Activated CD4-positive, alpha-beta T cell treated with anti-CD3 and anti-CD28 coated beads, Interleukin-2, Interleukin-6, amounts not matched to agents 100 ng/mL and 50 ng/mL, durations not matched to agents 16 hours and 8 hours (primary cell): Measurements from ENCODE around the gene RBM44.
"Not testable (repeated sequence)": the region's sequence is repeated elsewhere in the genome, so short reads cannot be mapped to it uniquely, and the experiment has no call there.

Experiments used
- DNase-seq: peaks from one replicate; pipeline ENCODE4 v3.0.0-alpha.2; 2020

The RBM44 gene

GRCh38 chr2:237798236-237799059, at the start of gene RBM44:
Gene RBM44 (plus strand): TSS chr2:237798779. CDS start chr2:237813610, 14,831 bp downstream.
- no peak for DNase-seq

- no peak for DNase-seq
Measured at GRCh38 chr2:237749002-237749401, 49.6 kb upstream of the RBM44 start.

GRCh38 chr2:237749961-237750360, 48.6 kb upstream of the RBM44 start:
- no peak for DNase-seq

- DNase-seq: not testable (repeated sequence)
Measured at GRCh38 chr2:237750441-237750840, 48.1 kb upstream of the RBM44 start.

GRCh38 chr2:237752761-237753165, 45.8 kb upstream of the RBM44 start:
- DNase-seq: peak; percentile 76

GRCh38 chr2:237754182-237754581, 44.4 kb upstream of the RBM44 start:
- DNase-seq: no peak

GRCh38 chr2:237754626-237755248, 43.8 kb upstream of the RBM44 start:
- DNase-seq: no peak

- no peak for DNase-seq
Measured at GRCh38 chr2:237757616-237758015, 41.0 kb upstream of the RBM44 start.

- DNase-seq: no peak
Measured at GRCh38 chr2:237758185-237758584, 40.4 kb upstream of the RBM44 start.

GRCh38 chr2:237759176-237759575, 39.4 kb upstream of the RBM44 start:
- no peak for DNase-seq

GRCh38 chr2:237760506-237761502, 37.8 kb upstream of the RBM44 start:
- no peak for DNase-seq

- DNase-seq: not testable (repeated sequence)
Measured at GRCh38 chr2:237762291-237763182, 36.0 kb upstream of the RBM44 start.

- DNase-seq: no peak
Measured at GRCh38 chr2:237763812-237764211, 34.8 kb upstream of the RBM44 start.

GRCh38 chr2:237765122-237765521, 33.5 kb upstream of the RBM44 start:
- DNase-seq: not testable (repeated sequence)

GRCh38 chr2:237765875-237766274, 32.7 kb upstream of the RBM44 start:
- DNase-seq: no peak

GRCh38 chr2:237766340-237766739, 32.2 kb upstream of the RBM44 start:
- DNase-seq: no peak

GRCh38 chr2:237772513-237772912, 26.1 kb upstream of the RBM44 start:
- no peak for DNase-seq

GRCh38 chr2:237773826-237774225, 24.8 kb upstream of the RBM44 start:
- DNase-seq: no peak

- peak; percentile 65 for DNase-seq
Measured at GRCh38 chr2:237774811-237775553, 23.6 kb upstream of the RBM44 start.

- DNase-seq: no peak
Measured at GRCh38 chr2:237779521-237779920, 19.1 kb upstream of the RBM44 start.

GRCh38 chr2:237782181-237782580, 16.4 kb upstream of the RBM44 start:
- no peak for DNase-seq
